ENCODE measurements around the gene SPTBN5. TPM values are rescaled to one million over a fixed set of nuclear protein-coding genes. Genes with fewer than 3 reads are reported as not detected.
A peak's percentile ranks its signal among the peaks of the same experiment; 100 is the strongest.

The SPTBN5 gene
- total RNA-seq, 1 donor from 2014 or later = 1.9 TPM

DNA sequence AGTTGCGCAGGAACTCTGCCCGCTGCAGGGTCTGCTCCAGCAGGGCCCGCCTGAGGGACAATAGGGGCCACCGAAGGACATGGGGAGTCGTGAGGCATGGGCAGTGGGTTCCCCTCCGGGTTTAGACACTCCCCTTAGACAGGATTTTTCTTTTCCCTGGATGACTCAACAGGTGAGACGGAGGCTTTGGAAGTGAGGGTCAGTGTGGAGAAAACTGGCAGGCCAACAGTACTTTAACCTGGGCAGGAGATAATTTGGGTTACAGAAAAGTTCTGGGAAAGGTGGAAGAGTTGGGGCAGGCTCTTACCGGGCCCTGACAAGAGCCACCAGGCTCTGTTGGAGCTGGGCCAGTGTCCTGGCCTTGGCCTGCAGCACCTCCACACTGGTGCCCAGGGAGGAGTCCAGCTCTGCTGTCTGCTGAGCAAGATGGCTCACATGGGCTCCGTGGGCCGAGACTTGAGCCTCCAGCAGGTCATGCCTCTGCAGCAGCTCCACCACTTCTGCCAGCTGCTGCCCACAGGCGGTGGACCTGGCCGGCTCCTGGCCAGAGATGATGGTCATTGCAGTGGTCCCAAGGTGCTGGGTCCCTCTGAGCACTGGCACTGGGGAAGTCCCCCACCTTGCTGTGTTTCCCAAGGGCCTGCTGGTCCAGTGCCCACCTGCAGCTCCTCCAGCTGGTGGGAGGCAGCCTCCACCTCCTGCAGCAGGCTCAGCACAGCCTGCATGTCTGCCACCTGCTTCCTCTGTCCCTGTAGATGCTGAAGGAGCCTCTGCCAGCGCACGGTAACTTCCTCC lies 11.0 kb downstream of the SPTBN5 start:
- DNase-seq (no peak), ATAC-seq (no peak)
- Histone ChIP-seq H3K36me3 (no peaks in the 10 kb centered on the region), H3K4me1 (peaks cover 3% of the 10 kb centered on the region), H3K27me3 (no peaks in the 10 kb centered on the region), H3K27ac (no peak overlapping the region), H3K4me3 (no peak overlapping the region), H3K9me3 (no peaks in the 10 kb centered on the region)
- TF ChIP-seq, protein P1, sequence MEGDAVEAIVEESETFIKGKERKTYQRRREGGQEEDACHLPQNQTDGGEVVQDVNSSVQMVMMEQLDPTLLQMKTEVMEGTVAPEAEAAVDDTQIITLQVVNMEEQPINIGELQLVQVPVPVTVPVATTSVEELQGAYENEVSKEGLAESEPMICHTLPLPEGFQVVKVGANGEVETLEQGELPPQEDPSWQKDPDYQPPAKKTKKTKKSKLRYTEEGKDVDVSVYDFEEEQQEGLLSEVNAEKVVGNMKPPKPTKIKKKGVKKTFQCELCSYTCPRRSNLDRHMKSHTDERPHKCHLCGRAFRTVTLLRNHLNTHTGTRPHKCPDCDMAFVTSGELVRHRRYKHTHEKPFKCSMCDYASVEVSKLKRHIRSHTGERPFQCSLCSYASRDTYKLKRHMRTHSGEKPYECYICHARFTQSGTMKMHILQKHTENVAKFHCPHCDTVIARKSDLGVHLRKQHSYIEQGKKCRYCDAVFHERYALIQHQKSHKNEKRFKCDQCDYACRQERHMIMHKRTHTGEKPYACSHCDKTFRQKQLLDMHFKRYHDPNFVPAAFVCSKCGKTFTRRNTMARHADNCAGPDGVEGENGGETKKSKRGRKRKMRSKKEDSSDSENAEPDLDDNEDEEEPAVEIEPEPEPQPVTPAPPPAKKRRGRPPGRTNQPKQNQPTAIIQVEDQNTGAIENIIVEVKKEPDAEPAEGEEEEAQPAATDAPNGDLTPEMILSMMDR (IDR thresholded peaks at IDR 0.05) = no peak
- intact Hi-C loops (cut with DNase I) = no loop called here

DNA sequence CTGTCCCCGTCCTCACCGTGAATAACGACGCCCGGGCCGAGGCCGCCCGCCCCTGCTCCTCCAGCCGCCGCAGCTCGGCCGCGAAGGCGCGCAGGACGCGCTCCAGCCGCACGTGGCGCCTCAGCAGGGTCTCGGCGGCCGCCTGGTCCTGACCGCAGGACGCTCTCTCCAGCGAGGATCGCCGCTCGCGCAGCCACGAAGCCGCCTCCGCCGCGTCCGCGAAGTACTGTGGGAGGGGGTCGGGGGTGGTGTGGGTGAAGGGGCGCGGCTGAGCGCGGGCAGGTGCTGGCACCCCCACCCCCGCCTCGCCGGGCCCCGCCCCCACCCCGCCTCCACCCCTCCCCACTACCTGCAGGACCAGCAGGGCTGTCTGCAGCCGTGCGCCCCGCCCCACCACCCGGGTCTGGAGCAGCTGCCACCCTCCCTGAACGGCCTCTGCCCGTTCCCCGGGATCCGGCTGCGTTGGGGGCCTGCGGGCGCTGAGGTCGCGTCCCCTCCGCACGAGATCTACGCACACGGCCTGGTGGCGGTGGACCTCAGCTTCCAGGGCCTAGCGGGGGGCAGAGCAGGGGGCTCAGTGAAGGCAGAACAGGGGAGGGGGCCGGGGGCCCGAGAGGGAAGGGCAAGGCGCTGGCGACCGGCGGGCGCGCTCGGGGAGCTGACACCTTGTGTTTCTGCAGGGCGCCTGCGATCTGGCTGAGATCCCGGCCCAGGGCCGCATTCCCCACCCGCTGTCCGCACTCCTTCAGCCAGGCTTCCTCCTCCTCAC lies 11.7 kb downstream of the SPTBN5 start:
- DNase-seq (no peak), ATAC-seq (peak; percentile 18)
- no peak overlapping the region for H3K27ac ChIP-seq

DNA sequence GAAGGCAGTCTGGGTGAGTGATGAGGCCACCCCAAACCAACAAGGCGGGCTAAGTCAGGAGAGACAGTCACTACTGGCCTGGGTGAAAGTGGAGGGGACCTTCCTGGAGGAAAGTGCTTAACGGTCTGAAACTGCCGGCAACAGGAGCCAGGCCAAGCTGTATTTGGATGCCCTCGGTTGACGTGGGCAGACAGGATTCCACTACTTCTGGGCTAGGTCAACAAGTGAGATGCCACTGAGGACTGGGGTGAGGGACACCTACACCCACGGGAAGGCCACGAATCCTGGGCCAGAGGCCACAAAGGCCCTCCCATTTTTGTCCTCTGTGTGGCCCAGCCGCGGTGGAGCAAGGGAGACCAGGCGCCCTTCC lies 12.3 kb downstream of the SPTBN5 start:
- no peak for ATAC-seq
- TF ChIP-seq, protein P1 (IDR thresholded peaks at IDR 0.05) = no peak

More for the DNA sequence above, 11.7 kb downstream of the SPTBN5 start:
- TF ChIP-seq, protein P1 (IDR thresholded peaks at IDR 0.05) = no peak
- Histone ChIP-seq H3K27me3 (no peaks in the 10 kb centered on the region), H3K4me3 (peak overlapping the region; percentile 31), H3K36me3 (no peaks in the 10 kb centered on the region), H3K4me1 (peaks cover 3% of the 10 kb centered on the region), H3K9me3 (no peaks in the 10 kb centered on the region)
- intact Hi-C loops (cut with DNase I) = no loop called here

DNA sequence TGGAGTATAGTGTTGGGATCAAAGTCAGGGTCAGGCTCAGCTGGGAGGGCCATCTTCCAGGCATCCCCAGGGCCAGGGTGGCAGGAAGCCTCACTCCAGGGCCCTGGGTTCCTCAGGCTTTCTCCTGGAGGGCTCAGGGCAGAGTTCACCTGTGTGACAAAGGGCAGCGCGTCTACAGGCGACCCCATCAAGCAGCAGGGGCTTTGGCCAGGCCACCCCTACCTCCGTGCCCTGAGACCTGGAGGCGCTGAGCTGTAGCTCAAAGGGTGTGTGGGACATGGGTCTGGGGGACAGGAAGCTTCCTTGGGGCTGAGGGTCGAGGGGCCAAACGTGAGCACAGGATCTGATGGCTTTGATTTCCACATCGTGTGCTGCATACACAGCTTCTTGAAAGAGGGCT lies 12.8 kb downstream of the SPTBN5 start:
- intact Hi-C loops (cut with DNase I) = no loop called here
- TF ChIP-seq, protein P1 (IDR thresholded peaks at IDR 0.05) = no peak
- no peak overlapping the region for H3K27ac ChIP-seq
- no peaks in the 10 kb centered on the region for H3K9me3 ChIP-seq
- H3K4me3 ChIP-seq = no peak overlapping the region
- no peaks in the 10 kb centered on the region for H3K27me3 ChIP-seq
- no peak for DNase-seq
- peaks cover 3% of the 10 kb centered on the region for H3K4me1 ChIP-seq
- H3K36me3 ChIP-seq = no peaks in the 10 kb centered on the region
- ATAC-seq = no peak

More for the DNA sequence above, 12.3 kb downstream of the SPTBN5 start:
- no peak overlapping the region for H3K27ac ChIP-seq
- H3K9me3 ChIP-seq = no peaks in the 10 kb centered on the region
- no peaks in the 10 kb centered on the region for H3K36me3 ChIP-seq
- H3K27me3 ChIP-seq = no peaks in the 10 kb centered on the region
- intact Hi-C loops (cut with DNase I) = no loop called here
- H3K4me1 ChIP-seq = peaks cover 3% of the 10 kb centered on the region
- peak overlapping the region; percentile 31 for H3K4me3 ChIP-seq
- DNase-seq = no peak

DNA sequence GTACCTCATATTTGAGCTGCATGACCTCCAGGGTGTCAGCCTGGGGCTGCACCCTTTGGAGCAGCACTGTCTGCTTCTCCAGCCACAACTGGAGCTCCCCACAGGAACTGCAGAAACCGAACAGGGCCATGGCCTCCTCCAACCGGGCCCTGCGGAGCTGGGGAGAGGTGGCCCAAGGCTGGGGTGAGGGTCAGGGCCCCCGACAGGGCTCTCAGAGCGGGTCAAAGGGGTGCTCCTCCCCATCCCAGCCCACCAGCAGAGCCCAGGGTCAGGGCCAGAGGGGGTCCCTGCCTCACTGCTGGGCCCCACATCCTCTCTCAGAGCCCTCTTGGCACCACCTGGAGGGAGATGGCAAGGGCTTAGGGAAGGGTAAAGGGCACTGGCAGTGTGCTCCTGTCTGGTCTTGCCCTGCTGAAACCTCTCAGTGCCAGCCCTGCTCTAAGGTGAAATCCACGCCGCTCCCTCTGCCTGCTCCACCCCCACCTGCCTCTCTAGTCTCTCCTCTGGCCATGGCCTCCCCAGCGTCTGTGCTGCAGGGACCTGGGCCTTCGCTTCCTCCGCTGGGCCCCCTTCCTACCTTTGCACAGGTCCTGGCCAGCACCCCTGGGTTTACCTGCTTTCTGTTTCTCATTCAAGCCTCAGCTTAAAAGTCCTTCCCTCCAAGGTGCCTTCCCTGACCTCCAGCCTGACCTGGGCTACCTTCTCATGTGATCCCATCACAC lies 13.5 kb downstream of the SPTBN5 start:
- Histone ChIP-seq H3K27me3 (no peaks in the 10 kb centered on the region), H3K9me3 (no peaks in the 10 kb centered on the region), H3K36me3 (no peaks in the 10 kb centered on the region), H3K27ac (no peak overlapping the region), H3K4me3 (no peak overlapping the region), H3K4me1 (peaks cover 3% of the 10 kb centered on the region)
- ATAC-seq (no peak), DNase-seq (no peak)
- intact Hi-C loops (cut with DNase I) = no loop called here
- TF ChIP-seq, protein P1 (IDR thresholded peaks at IDR 0.05) = no peak
